HepG2 (cell line): ENCODE results near the gene PRM3. TPM values are rescaled to one million over a fixed set of nuclear protein-coding genes. Genes with fewer than 3 reads are reported as not detected.
A peak's percentile ranks its signal among the peaks of the same experiment; 100 is the strongest.

ENCODE experiments used
- ARID2 ChIP-seq: sonication (generic); formaldehyde crosslinking; IDR thresholded peaks from 2 replicates; pipeline ENCODE4 v1.8.1; 2022; ENCODE audit warnings: mild to moderate bottlenecking, missing genetic modification reagents, borderline replicate concordance
- BORCS8-MEF2B ChIP-seq: sonication (generic); formaldehyde crosslinking; IDR thresholded peaks from 2 replicates; pipeline ENCODE4 v1.8.0; 2022; ENCODE audit warnings: mild to moderate bottlenecking, missing genetic modification reagents
- DMAP1 ChIP-seq: IDR thresholded peaks from 2 replicates; pipeline ENCODE4 v1.6.1; 2016
- FOXA3 ChIP-seq: IDR thresholded peaks from 2 replicates; pipeline ENCODE4 v1.6.1; 2016; ENCODE audit warnings: missing genetic modification reagents, missing compliant biosample characterization
- GABPA ChIP-seq, 2 experiments: IDR thresholded peaks; 2 replicates each; pipeline ENCODE4 v1.6.1; 2011 to 2016; ENCODE audit warnings: low read depth in 2 of 2, low read length in 1 of 2, missing biosample characterization in 1 of 2, missing genetic modification characterization in 1 of 2
- MIXL1 ChIP-seq: IDR thresholded peaks from 2 replicates; pipeline ENCODE4 v1.6.1; 2016
- MLLT10 ChIP-seq: sonication (generic); formaldehyde crosslinking; IDR thresholded peaks from 2 replicates; pipeline ENCODE4 v1.4.0; 2020; ENCODE audit warnings: missing genetic modification reagents
- NCOR1 ChIP-seq: fragments of 200-600 bp; sonication (generic); IDR thresholded peaks from 2 replicates; pipeline ENCODE4 v1.7.0; 2017; ENCODE audit warnings: antibody characterized with exemption, low read length, borderline replicate concordance
- NFE2L1 ChIP-seq: sonication (generic); formaldehyde crosslinking; IDR thresholded peaks from 2 replicates; pipeline ENCODE4 v1.4.0; 2020; ENCODE audit warnings: missing genetic modification reagents, mild to moderate bottlenecking, borderline replicate concordance
- NFRKB ChIP-seq: fragments of 450-650 bp; IDR thresholded peaks from 2 replicates; pipeline ENCODE4 v1.6.1; 2017
- POGZ ChIP-seq: sonication (generic); formaldehyde crosslinking; IDR thresholded peaks from 2 replicates; pipeline ENCODE4 v1.4.0; 2020; ENCODE audit warnings: mild to moderate bottlenecking, missing genetic modification reagents
- TFDP1 ChIP-seq: IDR thresholded peaks from 2 replicates; pipeline ENCODE4 v1.6.1; 2016; ENCODE audit warnings: missing compliant biosample characterization, missing genetic modification reagents, borderline replicate concordance
- THAP9 ChIP-seq: sonication (generic); formaldehyde crosslinking; IDR thresholded peaks from 2 replicates; pipeline ENCODE4; 2020; ENCODE audit warnings: missing genetic modification reagents, mild to moderate bottlenecking, borderline replicate concordance
- TOPORS ChIP-seq: sonication (generic); formaldehyde crosslinking; IDR thresholded peaks from 2 replicates; pipeline ENCODE4 v1.8.0; 2023; ENCODE audit warnings: mild to moderate bottlenecking, missing genetic modification reagents
- WIZ ChIP-seq: sonication (generic); formaldehyde crosslinking; IDR thresholded peaks from 2 replicates; pipeline ENCODE4 v1.5.1; 2020; ENCODE audit warnings: mild to moderate bottlenecking, missing genetic modification reagents
- ZNF121 ChIP-seq: sonication (generic); formaldehyde crosslinking; IDR thresholded peaks from 2 replicates; pipeline ENCODE4 v1.5.0; 2020; ENCODE audit warnings: mild to moderate bottlenecking, missing genetic modification reagents
- ZNF24 ChIP-seq: fragments of 450-650 bp; IDR thresholded peaks from 2 replicates; pipeline ENCODE4 v1.6.1; 2017; ENCODE audit warnings: antibody characterized with exemption, mild to moderate bottlenecking
- ZNF260 ChIP-seq: sonication (generic); formaldehyde crosslinking; IDR thresholded peaks from 2 replicates; pipeline ENCODE4 v1.4.0; 2020; ENCODE audit warnings: missing genetic modification reagents, low read depth, mild to moderate bottlenecking, borderline replicate concordance
- ZNF263 ChIP-seq: sonication (generic); formaldehyde crosslinking; IDR thresholded peaks from 2 replicates; pipeline ENCODE4 v1.4.0; 2020; ENCODE audit warnings: missing genetic modification reagents
- ZNF329 ChIP-seq: sonication (generic); formaldehyde crosslinking; IDR thresholded peaks from 2 replicates; pipeline ENCODE4 v1.9.0; 2021; ENCODE audit warnings: low read depth, mild to moderate bottlenecking, missing genetic modification reagents
- ZNF501 ChIP-seq: sonication (generic); formaldehyde crosslinking; IDR thresholded peaks from 2 replicates; pipeline ENCODE4 v1.5.1; 2020; ENCODE audit warnings: mild to moderate bottlenecking, moderate library complexity, missing genetic modification reagents
- ZNF543 ChIP-seq: sonication (generic); formaldehyde crosslinking; IDR thresholded peaks from 2 replicates; pipeline ENCODE4 v1.4.0; 2020; ENCODE audit warnings: mild to moderate bottlenecking, missing genetic modification reagents
- ZNF615 ChIP-seq: sonication (generic); formaldehyde crosslinking; IDR thresholded peaks from 2 replicates; pipeline ENCODE4 v1.5.0; 2020; ENCODE audit warnings: mild to moderate bottlenecking, missing genetic modification reagents, borderline replicate concordance
- ZNF724P ChIP-seq: sonication (generic); formaldehyde crosslinking; IDR thresholded peaks from 2 replicates; pipeline ENCODE4 v1.8.0; 2022; ENCODE audit warnings: missing genetic modification reagents, borderline replicate concordance
- ZSCAN12 ChIP-seq: sonication (generic); formaldehyde crosslinking; IDR thresholded peaks from 2 replicates; pipeline ENCODE4 v1.9.0; 2021; ENCODE audit warnings: mild to moderate bottlenecking, missing genetic modification reagents
- ZSCAN30 ChIP-seq: sonication (generic); formaldehyde crosslinking; IDR thresholded peaks from 2 replicates; pipeline ENCODE4 v1.5.0; 2020; ENCODE audit warnings: mild to moderate bottlenecking, missing genetic modification reagents
- polyA plus RNA-seq, 8 experiments: library from polyadenylated mRNA; depleted of rRNA in 3 of 8; stranded (reverse) in 7 of 8; unstranded in 1 of 8; fragments of >200 nt; fragmentation: Illumina TruSeq in 4 of 8; extraction: Trizol in 4 of 8; gene quantifications; 2 replicates each; pipeline versions ENCODE4 v1.2.1 to v1.2.3, GENCODE V29; 2011 to 2016; ENCODE audit warnings: low read depth in 4 of 8, missing spikeins in 1 of 8, mixed read lengths in 1 of 8; ENCODE audit not compliant: insufficient read depth in 1 of 8
- total RNA-seq, 5 experiments: library from RNA; depleted of rRNA; stranded (reverse); fragments of >200 nt; fragmentation: Illumina TruSeq; extraction: Trizol; gene quantifications; 2 replicates each; pipeline ENCODE4 v1.2.3, GENCODE V29; 2016; ENCODE audit warnings: low read depth in 1 of 5
- TF ChIP-seq, protein P1 (sequence below): sonication (generic); formaldehyde crosslinking; IDR thresholded peaks from 2 replicates; pipeline ENCODE4 v1.8.0; 2023; ENCODE audit warnings: mild to moderate bottlenecking, missing genetic modification reagents

Gene PRM3
- total and polyA plus RNA-seq, 2 of the 13 experiments (the other 11 are each of a cell fraction or from before 2014, with no cell fraction given), result not detected

DNA sequence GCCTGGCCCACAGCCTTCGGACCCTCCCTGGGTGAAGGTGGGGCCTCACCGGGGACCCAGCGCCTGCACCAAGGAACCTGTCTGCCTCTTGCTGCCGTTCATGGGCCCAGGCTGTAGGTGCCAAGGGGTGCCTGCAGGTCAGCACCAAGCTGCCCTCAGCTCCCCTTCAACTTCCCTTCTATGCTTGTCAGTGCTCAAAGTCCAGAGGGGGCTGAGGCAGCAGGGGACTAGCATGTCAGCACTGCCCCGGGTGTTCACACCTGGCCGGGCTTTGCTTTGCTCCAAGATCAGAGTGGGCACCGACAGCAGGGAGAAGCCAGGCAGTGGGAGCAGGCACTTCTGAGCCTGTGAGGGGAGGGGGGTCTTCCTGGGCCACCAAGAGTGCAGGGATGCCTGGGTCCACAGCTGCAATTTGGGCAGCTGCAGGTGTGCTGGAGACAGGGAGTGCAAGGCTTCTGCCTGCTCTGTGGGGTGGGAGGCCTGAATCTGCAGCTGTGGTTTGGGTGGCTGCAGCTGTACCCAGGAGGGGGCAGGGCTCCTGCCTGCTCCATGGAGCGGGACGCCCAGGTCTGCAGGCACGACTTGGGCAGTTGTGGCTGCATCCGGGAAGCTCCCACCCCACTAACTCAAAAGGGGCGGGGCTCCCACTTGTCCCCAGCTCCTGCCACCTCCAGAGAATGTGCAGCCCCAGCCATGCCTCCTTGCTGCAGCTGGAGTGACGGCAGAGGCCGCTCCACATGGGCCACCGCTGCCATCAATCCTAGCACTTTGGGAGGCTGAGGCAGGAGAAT lies 35.3 kb upstream of the PRM3 start (continued):
- TF ChIP-seq ZNF329 (CRISPR knock-in tag) (peak; percentile 74; the same call in 1 of the 2 replicates), ZSCAN12 (no peak), NFE2L1 (CRISPR knock-in tag) (no peak), MLLT10 (no peak), NFRKB (no peak), ZNF615 (no peak), THAP9 (CRISPR knock-in tag) (peak; percentile 87), DMAP1 (0 out of 2 replicates have a peak, but pooled peaks have one; percentile 5), ARID2 (CRISPR knock-in tag) (peak; percentile 82; the same call in 1 of the 2 replicates), BORCS8-MEF2B (CRISPR knock-in tag) (0 out of 2 replicates have a peak, but pooled peaks have one; percentile 49), GABPA (IDR thresholded peaks at IDR 0.05; ENCODE audit: low read depth, low read length) (no peak), GABPA (CRISPR knock-in tag; IDR thresholded peaks at IDR 0.05; ENCODE audit: low read depth) (no peak), ZNF724P (CRISPR knock-in tag) (no peak), ZNF501 (CRISPR knock-in tag) (peak; percentile 38), WIZ (0 out of 2 replicates have a peak, but pooled peaks have one; percentile 49), ZNF24 (no peak), ZNF260 (CRISPR knock-in tag) (no peak), TFDP1 (CRISPR knock-in tag) (peak; percentile 51; the same call in 1 of the 2 replicates), ZNF263 (0 out of 2 replicates have a peak, but pooled peaks have one; percentile 28), FOXA3 (CRISPR knock-in tag) (peak; percentile 34), NCOR1 (peak; percentile 72; the same call in 1 of the 2 replicates), ZSCAN30 (CRISPR knock-in tag) (no peak), POGZ (CRISPR knock-in tag) (peak; percentile 51; the same call in 1 of the 2 replicates), TOPORS (0 out of 2 replicates have a peak, but pooled peaks have one; percentile 27), ZNF121 (CRISPR knock-in tag) (peak; percentile 90), ZNF543 (CRISPR knock-in tag) (peak; percentile 56; the same call in 1 of the 2 replicates), MIXL1 (CRISPR knock-in tag) (0 out of 2 replicates have a peak, but pooled peaks have one; percentile 26)
- TF ChIP-seq, protein P1, sequence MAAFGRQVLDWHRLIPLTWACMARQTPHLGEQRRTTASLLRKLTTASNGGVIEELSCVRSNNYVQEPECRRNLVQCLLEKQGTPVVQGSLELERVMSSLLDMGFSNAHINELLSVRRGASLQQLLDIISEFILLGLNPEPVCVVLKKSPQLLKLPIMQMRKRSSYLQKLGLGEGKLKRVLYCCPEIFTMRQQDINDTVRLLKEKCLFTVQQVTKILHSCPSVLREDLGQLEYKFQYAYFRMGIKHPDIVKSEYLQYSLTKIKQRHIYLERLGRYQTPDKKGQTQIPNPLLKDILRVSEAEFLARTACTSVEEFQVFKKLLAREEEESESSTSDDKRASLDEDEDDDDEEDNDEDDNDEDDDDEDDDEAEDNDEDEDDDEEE (CRISPR knock-in tag), result no peak; the same call in 1 of the 2 replicates
